ENCODE data around the gene BACH1.

The BACH1 gene

GRCh38 chr21:29374481-29374880 lies 75.8 kb downstream of the BACH1 start:
- H3K27ac Mint-ChIP-seq, result no peak overlapping the region
- no peaks in the 10 kb centered on the region for H3K27me3 Mint-ChIP-seq (ENCODE audit: low read depth)
- no peak for DNase-seq (ENCODE audit: low spot score)
- peaks cover 9% of the 10 kb centered on the region for H3K4me1 Mint-ChIP-seq (ENCODE audit: low read depth)
- H3K36me3 Mint-ChIP-seq (ENCODE audit: low read depth), result peaks cover 2% of the 10 kb centered on the region
- H3K9me3 Mint-ChIP-seq, result no peaks in the 10 kb centered on the region
- H3K4me3 Mint-ChIP-seq, result no peak overlapping the region

- peak; percentile 40 for DNase-seq (ENCODE audit: low spot score)
- Mint-ChIP-seq H3K4me3 (no peak overlapping the region), H3K9me3 (no peaks in the 10 kb centered on the region), H3K27ac (no peak overlapping the region), H3K27me3 (ENCODE audit: low read depth) (no peaks in the 10 kb centered on the region), H3K4me1 (ENCODE audit: low read depth) (peaks cover 9% of the 10 kb centered on the region), H3K36me3 (ENCODE audit: low read depth) (peaks cover 2% of the 10 kb centered on the region)
These were observed 77.8 kb downstream of the BACH1 start for GRCh38 chr21:29376556-29376955.

GRCh38 chr21:29377266-29377665 lies 78.5 kb downstream of the BACH1 start:
- Mint-ChIP-seq H3K27ac (no peak overlapping the region), H3K27me3 (ENCODE audit: low read depth) (no peaks in the 10 kb centered on the region)

DNA sequence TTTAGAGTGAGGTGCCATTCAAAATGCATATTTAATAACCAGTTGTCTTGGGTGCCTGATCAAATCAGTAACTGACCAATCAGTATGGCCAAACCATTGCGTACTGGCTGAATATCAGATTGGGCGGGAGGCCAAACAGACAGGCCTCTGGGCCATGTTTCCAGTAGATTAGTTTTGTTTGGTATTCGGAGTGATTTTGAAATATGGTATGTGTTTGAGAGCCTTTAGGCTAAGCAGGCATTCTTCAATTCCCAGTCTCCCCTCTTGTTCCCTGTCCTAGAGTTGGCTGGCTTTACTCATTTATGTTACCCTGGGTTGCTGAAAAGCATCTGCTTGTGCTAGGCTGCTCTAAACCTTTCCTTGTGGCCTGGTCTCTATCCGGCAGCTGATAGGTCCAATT lies 80.1 kb downstream of the BACH1 start:
- peaks cover 7% of the 10 kb centered on the region for H3K4me1 Mint-ChIP-seq (ENCODE audit: low read depth)
- H3K27me3 Mint-ChIP-seq (ENCODE audit: low read depth), result no peaks in the 10 kb centered on the region
- H3K36me3 Mint-ChIP-seq (ENCODE audit: low read depth), result no peaks in the 10 kb centered on the region
- H3K27ac Mint-ChIP-seq, result no peak overlapping the region
- H3K9me3 Mint-ChIP-seq, result no peaks in the 10 kb centered on the region
- no peak for DNase-seq (ENCODE audit: low spot score)
- no peak overlapping the region for H3K4me3 Mint-ChIP-seq

More at GRCh38 chr21:29377266-29377665, 78.5 kb downstream of the BACH1 start:
- Mint-ChIP-seq H3K9me3 (no peaks in the 10 kb centered on the region), H3K36me3 (ENCODE audit: low read depth) (peaks cover 2% of the 10 kb centered on the region), H3K4me3 (no peak overlapping the region), H3K4me1 (ENCODE audit: low read depth) (peaks cover 7% of the 10 kb centered on the region)
- DNase-seq (ENCODE audit: low spot score), result no peak

- no peak overlapping the region for H3K27ac Mint-ChIP-seq
- DNase-seq (ENCODE audit: low spot score), result no peak
- peaks cover 7% of the 10 kb centered on the region for H3K4me1 Mint-ChIP-seq (ENCODE audit: low read depth)
- H3K27me3 Mint-ChIP-seq (ENCODE audit: low read depth), result no peaks in the 10 kb centered on the region
- H3K9me3 Mint-ChIP-seq, result no peaks in the 10 kb centered on the region
- H3K36me3 Mint-ChIP-seq (ENCODE audit: low read depth), result no peaks in the 10 kb centered on the region
- no peak overlapping the region for H3K4me3 Mint-ChIP-seq
These were observed 80.9 kb downstream of the BACH1 start for GRCh38 chr21:29379517-29380054.

GRCh38 chr21:29382030-29382654 lies 83.4 kb downstream of the BACH1 start:
- no peak overlapping the region for H3K4me3 Mint-ChIP-seq
- no peak overlapping the region for H3K27ac Mint-ChIP-seq
- no peaks in the 10 kb centered on the region for H3K36me3 Mint-ChIP-seq (ENCODE audit: low read depth)
- no peaks in the 10 kb centered on the region for H3K27me3 Mint-ChIP-seq (ENCODE audit: low read depth)
- no peaks in the 10 kb centered on the region for H3K9me3 Mint-ChIP-seq
- DNase-seq (ENCODE audit: low spot score), result no peak
- H3K4me1 Mint-ChIP-seq (ENCODE audit: low read depth), result no peaks in the 10 kb centered on the region

- no peak overlapping the region for H3K27ac Mint-ChIP-seq
- no peaks in the 10 kb centered on the region for H3K27me3 Mint-ChIP-seq (ENCODE audit: low read depth)
- no peaks in the 10 kb centered on the region for H3K4me1 Mint-ChIP-seq (ENCODE audit: low read depth)
- no peak for DNase-seq (ENCODE audit: low spot score)
- no peaks in the 10 kb centered on the region for H3K9me3 Mint-ChIP-seq
- no peaks in the 10 kb centered on the region for H3K36me3 Mint-ChIP-seq (ENCODE audit: low read depth)
- H3K4me3 Mint-ChIP-seq, result no peak overlapping the region
These were observed 86.1 kb downstream of the BACH1 start for GRCh38 chr21:29384683-29385359.

- Mint-ChIP-seq H3K4me3 (no peak overlapping the region), H3K9me3 (no peaks in the 10 kb centered on the region), H3K36me3 (ENCODE audit: low read depth) (no peaks in the 10 kb centered on the region), H3K27me3 (ENCODE audit: low read depth) (no peaks in the 10 kb centered on the region), H3K4me1 (ENCODE audit: low read depth) (no peaks in the 10 kb centered on the region), H3K27ac (no peak overlapping the region)
- no peak for DNase-seq (ENCODE audit: low spot score)
These were observed 87.3 kb downstream of the BACH1 start for GRCh38 chr21:29385934-29386520.

- H3K27ac Mint-ChIP-seq, result no peak overlapping the region
- H3K4me1 Mint-ChIP-seq (ENCODE audit: low read depth), result no peaks in the 10 kb centered on the region
- no peaks in the 10 kb centered on the region for H3K36me3 Mint-ChIP-seq (ENCODE audit: low read depth)
- H3K9me3 Mint-ChIP-seq, result no peaks in the 10 kb centered on the region
- H3K27me3 Mint-ChIP-seq (ENCODE audit: low read depth), result no peaks in the 10 kb centered on the region
- no peak for DNase-seq (ENCODE audit: low spot score)
- no peak overlapping the region for H3K4me3 Mint-ChIP-seq
These were observed 88.1 kb downstream of the BACH1 start for GRCh38 chr21:29386803-29387202.

DNA sequence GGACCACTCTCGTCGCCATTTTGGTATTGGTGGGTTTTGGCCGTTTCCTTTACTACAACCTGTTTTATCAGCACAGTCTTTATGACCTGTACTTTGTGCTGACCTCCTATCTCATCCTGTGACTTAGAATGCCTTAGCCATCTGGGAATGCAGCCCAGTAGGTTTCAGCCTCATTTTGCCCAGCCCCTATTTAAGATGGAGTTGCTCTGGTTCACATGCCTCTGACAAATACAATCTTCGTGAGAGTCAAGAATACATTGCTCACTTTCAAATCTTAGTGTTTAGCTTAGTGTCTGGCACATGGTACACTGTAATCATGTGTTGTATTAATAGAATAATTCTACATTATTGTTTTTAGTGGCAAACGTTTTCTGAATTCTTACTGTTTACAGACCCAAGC lies 88.9 kb downstream of the BACH1 start:
- H3K4me3 Mint-ChIP-seq, result no peak overlapping the region
- no peaks in the 10 kb centered on the region for H3K36me3 Mint-ChIP-seq (ENCODE audit: low read depth)
- H3K4me1 Mint-ChIP-seq (ENCODE audit: low read depth), result no peaks in the 10 kb centered on the region
- no peaks in the 10 kb centered on the region for H3K27me3 Mint-ChIP-seq (ENCODE audit: low read depth)
- H3K9me3 Mint-ChIP-seq, result no peaks in the 10 kb centered on the region
- no peak overlapping the region for H3K27ac Mint-ChIP-seq
- DNase-seq (ENCODE audit: low spot score), result no peak

GRCh38 chr21:29389136-29389535 lies 90.4 kb downstream of the BACH1 start:
- DNase-seq (ENCODE audit: low spot score), result no peak
- Mint-ChIP-seq H3K9me3 (peaks cover 3% of the 10 kb centered on the region), H3K4me1 (ENCODE audit: low read depth) (no peaks in the 10 kb centered on the region), H3K27me3 (ENCODE audit: low read depth) (no peaks in the 10 kb centered on the region), H3K4me3 (no peak overlapping the region), H3K36me3 (ENCODE audit: low read depth) (no peaks in the 10 kb centered on the region), H3K27ac (no peak overlapping the region)

DNA sequence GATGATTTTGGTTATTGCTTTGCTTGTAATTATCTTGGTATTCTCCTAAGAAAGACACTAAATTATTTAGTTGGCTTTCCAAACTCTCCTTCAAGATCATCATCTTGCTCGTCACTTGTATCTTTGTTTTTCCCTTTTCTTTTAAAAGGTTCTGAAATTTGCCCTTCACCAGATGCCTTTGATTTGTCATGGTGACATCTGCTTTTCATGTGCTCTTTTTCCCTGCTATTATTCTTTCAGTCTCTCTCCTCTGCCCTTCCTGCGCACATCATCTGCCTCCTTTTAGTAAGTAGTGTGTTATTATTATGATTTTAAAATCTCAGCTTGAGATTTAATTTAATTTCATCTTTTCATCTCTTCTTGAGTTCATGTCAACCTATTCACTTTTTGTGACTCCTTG lies 92.1 kb downstream of the BACH1 start:
- Mint-ChIP-seq H3K27me3 (ENCODE audit: low read depth) (no peaks in the 10 kb centered on the region), H3K4me1 (ENCODE audit: low read depth) (no peaks in the 10 kb centered on the region), H3K9me3 (peaks cover 3% of the 10 kb centered on the region), H3K36me3 (ENCODE audit: low read depth) (no peaks in the 10 kb centered on the region), H3K27ac (no peak overlapping the region), H3K4me3 (no peak overlapping the region)
- DNase-seq (ENCODE audit: low spot score), result no peak

DNA sequence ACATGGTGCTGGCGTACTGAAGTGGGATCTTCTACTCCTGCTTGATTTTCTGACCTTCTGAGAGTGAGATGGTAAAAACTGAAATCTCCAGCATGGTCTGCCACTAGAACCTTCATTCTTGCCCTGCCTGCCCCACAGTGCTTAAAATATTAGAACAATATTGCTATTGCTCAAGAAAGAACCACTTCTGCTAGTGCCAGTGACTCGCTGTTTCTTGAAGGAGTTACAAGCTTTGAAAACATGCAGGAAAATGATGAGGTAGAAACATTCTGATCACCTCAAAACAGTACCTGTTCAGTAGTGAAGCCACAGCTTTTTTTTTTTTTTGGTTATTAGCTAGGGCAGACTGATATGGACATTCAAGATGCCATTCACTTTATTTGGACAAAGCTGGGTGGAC lies 95.3 kb downstream of the BACH1 start:
- Mint-ChIP-seq H3K27me3 (ENCODE audit: low read depth) (no peaks in the 10 kb centered on the region), H3K4me1 (ENCODE audit: low read depth) (no peaks in the 10 kb centered on the region), H3K36me3 (ENCODE audit: low read depth) (peaks cover 2% of the 10 kb centered on the region), H3K27ac (no peak overlapping the region), H3K4me3 (no peak overlapping the region), H3K9me3 (peaks cover 9% of the 10 kb centered on the region)
- DNase-seq (ENCODE audit: low spot score), result no peak
